ENCODE measurements around the gene CCDC77.

The CCDC77 gene

GRCh38 chr12:484096-484495 is 82.7 kb downstream of the CCDC77 start:
- no peak for DNase-seq

GRCh38 chr12:490260-490659 is 88.8 kb downstream of the CCDC77 start:
- DNase-seq: no peak
